ENCODE results near the gene GAB1. TPM values are rescaled to one million over a fixed set of nuclear protein-coding genes. Genes with fewer than 3 reads are reported as not detected.

GAB1 gene
- total and polyA plus RNA-seq, 2 of the 13 experiments (the other 11 are each of a cell fraction or from before 2014, with no cell fraction given): 8.7 to 14.7 TPM

- no peak for TF ChIP-seq EZH2 (conservative IDR thresholded peaks at IDR 0.05; ENCODE audit: low read depth, low read length)
- no peak for TF ChIP-seq ZBTB2 (CRISPR knock-in tag; IDR thresholded peaks at IDR 0.05; ENCODE audit: low read depth)
- no peak for TF ChIP-seq MAX (IDR thresholded peaks at IDR 0.05)
- TF ChIP-seq ZBTB1 (CRISPR knock-in tag; IDR thresholded peaks at IDR 0.05; ENCODE audit: borderline replicate concordance): no peak
- TF ChIP-seq HBP1 (CRISPR knock-in tag; IDR thresholded peaks at IDR 0.05; ENCODE audit: low read depth): no peak
- TF ChIP-seq ATM (IDR thresholded peaks at IDR 0.05; ENCODE audit: borderline replicate concordance): no peak
- no peak for TF ChIP-seq NPAS2 (CRISPR knock-in tag; IDR thresholded peaks at IDR 0.05; ENCODE audit: borderline replicate concordance)
- no peak for TF ChIP-seq HNRNPK (IDR thresholded peaks at IDR 0.05; ENCODE audit: low read depth, low read length, poor library complexity, severe bottlenecking)
- TF ChIP-seq TGIF2 (CRISPR knock-in tag; IDR thresholded peaks at IDR 0.05): no peak
These were observed 29.9 kb upstream of the GAB1 start (continued) for GRCh38 chr4:143306788-143307187.

- POLR2A ChIA-PET: no interaction called here
- no peaks in the 10 kb centered on the region for H3K9me3 ChIP-seq (ENCODE audit: low read length)
- in situ Hi-C loops (cut with HindIII; ENCODE audit: extremely low pct_ligation_motif_present, low pct_unique_long_range_greater_than_20kb) (no loop called here), intact Hi-C loops (cut with micrococcal nuclease; ENCODE audit: unreplicated experiment) (no loop called here)
- H3K9ac ChIP-seq (ENCODE audit: insufficient read depth, low read depth, low read length): no peak overlapping the region
- H3K4me2 ChIP-seq (ENCODE audit: low read depth, low read length): no peak overlapping the region
- no peak for FAIRE-seq
- no peaks in the 10 kb centered on the region for H4K20me1 ChIP-seq (ENCODE audit: insufficient read depth, low read length)
- H3K27me3 ChIP-seq (ENCODE audit: control insufficient read depth in 1 of 2, insufficient read depth in 2 of 2, low read length in 2 of 2): 0 out of 5 replicates have a peak, but pooled peaks cover 0 to 3% of the 10 kb centered on the region in 2 experiments
- no peaks in the 10 kb centered on the region for H3K4me1 ChIP-seq (ENCODE audit: insufficient read depth, low read length)
- no peak overlapping the region for H2AFZ ChIP-seq (ENCODE audit: low read length)
- H3K79me2 ChIP-seq (ENCODE audit: insufficient read depth, low read length): no peaks in the 10 kb centered on the region
- 0% methylated on average over 1 of the region's 1 CpG for WGBS (ENCODE audit: low lambda C conversion rate)
- no peak for DNase-seq (ENCODE audit: low spot score)
- H3K4me3 ChIP-seq (replicated peaks in 1 of 3; ENCODE audit: insufficient read depth in 1 of 3, low read depth in 2 of 3, low read length in 3 of 3): no peak overlapping the region
- no peaks in the 10 kb centered on the region for H3K36me3 ChIP-seq (replicated peaks in 1 of 2; ENCODE audit: control insufficient read depth in 1 of 2, insufficient read depth in 2 of 2, low read length in 2 of 2)
- CTCF ChIA-PET (ENCODE audit: low intra/inter-chr PET ratio, low total read pairs): no interaction called here
- no peak for ATAC-seq
- BruUV-seq (replicated peaks): no TSS peak
- no peak overlapping the region for H3K27ac ChIP-seq (ENCODE audit: extremely low read length, insufficient read depth, low read length)
- no peak for TF ChIP-seq ZNF124 (CRISPR knock-in tag; IDR thresholded peaks at IDR 0.05)
- TF ChIP-seq ZBTB2 (CRISPR knock-in tag; IDR thresholded peaks at IDR 0.05; ENCODE audit: low read depth): no peak
- no peak for TF ChIP-seq ZBTB42 (CRISPR knock-in tag; IDR thresholded peaks at IDR 0.05)
- TF ChIP-seq XBP1 (CRISPR knock-in tag; IDR thresholded peaks at IDR 0.05): no peak
- TF ChIP-seq MEIS2 (CRISPR knock-in tag; IDR thresholded peaks at IDR 0.05): no peak
- no peak for TF ChIP-seq NCOA1 (CRISPR knock-in tag; IDR thresholded peaks at IDR 0.05)
These were observed 29.1 kb upstream of the GAB1 start for GRCh38 chr4:143307531-143307930.
